ENCODE results near the gene NEK5. TPM values are rescaled to one million over a fixed set of nuclear protein-coding genes. Genes with fewer than 3 reads are reported as not detected.

Gene NEK5
- total RNA-seq, 1 donor from 2014 or later = not detected

DNA sequence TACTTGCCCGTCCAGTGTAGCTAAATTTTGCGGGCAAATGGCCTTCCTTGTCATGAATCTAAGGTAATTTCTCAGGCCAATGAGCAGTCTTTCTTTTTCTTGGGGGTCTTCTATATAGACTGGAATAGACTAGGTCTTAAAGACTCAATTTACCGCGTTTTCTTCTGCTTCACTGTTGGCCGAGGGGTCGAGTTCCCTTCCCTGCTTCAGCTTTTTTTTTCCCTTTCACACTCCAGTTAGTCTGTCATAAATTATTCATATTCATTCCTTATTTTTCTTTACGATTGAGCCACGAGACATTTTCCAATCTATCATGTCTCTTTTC is 116.4 kb downstream of the NEK5 start:
- ChIA-PET POLR2A (interaction anchor here (0.8 to 1.6 kb wide), 6 partner anchors 12 to 605 kb away, joined by 3 to 8 read pairs (median 4); partner anchors contain the start of genes INTS6, NEK3 and UTP14C), CTCF (interaction anchor here (0.7 to 0.9 kb wide), 2 partner anchors 147 to 438 kb away, joined by 3 read pairs; partner anchors contain the start of gene VPS36)
- no peak for DNase-seq
- peaks cover 20% of the 10 kb centered on the region for H3K4me1 Mint-ChIP-seq
- TF ChIP-seq, protein P1, sequence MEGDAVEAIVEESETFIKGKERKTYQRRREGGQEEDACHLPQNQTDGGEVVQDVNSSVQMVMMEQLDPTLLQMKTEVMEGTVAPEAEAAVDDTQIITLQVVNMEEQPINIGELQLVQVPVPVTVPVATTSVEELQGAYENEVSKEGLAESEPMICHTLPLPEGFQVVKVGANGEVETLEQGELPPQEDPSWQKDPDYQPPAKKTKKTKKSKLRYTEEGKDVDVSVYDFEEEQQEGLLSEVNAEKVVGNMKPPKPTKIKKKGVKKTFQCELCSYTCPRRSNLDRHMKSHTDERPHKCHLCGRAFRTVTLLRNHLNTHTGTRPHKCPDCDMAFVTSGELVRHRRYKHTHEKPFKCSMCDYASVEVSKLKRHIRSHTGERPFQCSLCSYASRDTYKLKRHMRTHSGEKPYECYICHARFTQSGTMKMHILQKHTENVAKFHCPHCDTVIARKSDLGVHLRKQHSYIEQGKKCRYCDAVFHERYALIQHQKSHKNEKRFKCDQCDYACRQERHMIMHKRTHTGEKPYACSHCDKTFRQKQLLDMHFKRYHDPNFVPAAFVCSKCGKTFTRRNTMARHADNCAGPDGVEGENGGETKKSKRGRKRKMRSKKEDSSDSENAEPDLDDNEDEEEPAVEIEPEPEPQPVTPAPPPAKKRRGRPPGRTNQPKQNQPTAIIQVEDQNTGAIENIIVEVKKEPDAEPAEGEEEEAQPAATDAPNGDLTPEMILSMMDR (IDR thresholded peaks at IDR 0.05) = no peak
- peaks cover 16% of the 10 kb centered on the region for H3K27me3 Mint-ChIP-seq
- H3K36me3 Mint-ChIP-seq (ENCODE audit: low read depth) = peaks cover 26% of the 10 kb centered on the region
- ATAC-seq (ENCODE audit: low read depth) = no peak
- peak overlapping the region; percentile 89 for H3K27ac Mint-ChIP-seq
- H3K4me3 Mint-ChIP-seq = peak overlapping the region; percentile 99
- intact Hi-C loops (cut with micrococcal nuclease) = loop anchor here (1.0 to 2.0 kb wide), 9 partner anchors 147 to 640 kb away; partner anchors contain the start of genes CKAP2, INTS6, NEK3 and SUGT1
- H3K9me3 Mint-ChIP-seq = no peaks in the 10 kb centered on the region

DNA sequence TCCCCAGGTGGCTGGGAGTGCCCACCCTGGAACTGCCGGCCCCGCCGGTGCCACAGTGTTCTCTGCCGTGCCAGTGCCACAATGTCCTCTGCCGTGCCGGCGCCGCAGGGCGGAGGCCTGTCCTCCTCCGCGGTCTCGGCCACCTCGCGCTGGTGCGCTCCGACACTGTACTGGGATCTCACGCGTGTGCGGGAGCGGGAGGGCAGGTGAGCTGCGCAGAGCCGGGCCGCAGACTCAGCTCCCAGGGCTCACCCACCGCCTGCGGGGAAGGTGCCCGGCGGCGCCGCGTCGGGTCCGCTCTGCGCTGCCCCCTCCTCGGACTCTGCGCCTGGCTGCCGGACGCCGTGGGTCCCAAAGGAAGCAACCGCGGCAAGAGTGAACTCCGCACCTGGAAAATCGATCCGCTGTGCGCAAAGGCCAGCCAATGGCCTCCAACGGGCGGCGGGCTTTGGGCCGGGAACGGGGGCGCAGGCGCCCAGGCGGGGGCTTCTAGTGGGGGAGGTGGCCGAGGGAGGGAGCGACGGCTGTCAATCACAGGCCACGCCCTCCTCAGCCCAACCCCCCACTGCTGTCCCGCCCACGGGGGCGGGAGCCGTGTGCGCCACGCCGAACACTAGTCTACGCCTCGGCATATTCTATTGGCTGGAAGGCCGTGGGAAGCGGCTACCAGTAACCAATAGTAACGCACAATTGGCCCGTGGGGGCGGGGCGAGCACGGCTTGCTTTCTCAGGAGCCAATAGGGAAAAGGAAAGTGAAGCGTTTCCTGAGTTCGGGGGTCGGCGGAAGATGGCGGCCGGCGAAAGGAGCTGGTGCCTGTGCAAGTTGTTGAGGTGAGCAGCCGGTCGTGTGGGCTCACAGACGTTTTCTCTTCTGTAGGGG is 117.0 kb downstream of the NEK5 start, which contains the start of gene ALG11:
Gene ALG11, plus strand, starts transcription at position 767 of the 880 bp plus-strand sequence. Its CDS starts 21 bp downstream, at position 788.
- peak within 1 kb of the TSS; percentile 99 for H3K4me3 Mint-ChIP-seq
- ChIA-PET POLR2A (interaction anchor here (0.8 to 1.6 kb wide), 6 partner anchors 12 to 605 kb away, joined by 3 to 8 read pairs (median 4); partner anchors contain the start of genes INTS6, NEK3 and UTP14C), CTCF (interaction anchor here (0.7 to 0.9 kb wide), 2 partner anchors 148 to 439 kb away, joined by 3 read pairs; partner anchors contain the start of gene VPS36)
- no peaks in the 10 kb centered on the region for H3K9me3 Mint-ChIP-seq
- peak within 1 kb of the TSS; percentile 89 for H3K27ac Mint-ChIP-seq
- peaks cover 16% of the 10 kb centered on the region for H3K27me3 Mint-ChIP-seq
- peaks cover 19% of the 10 kb centered on the region for H3K4me1 Mint-ChIP-seq
- TF ChIP-seq, protein P1 (IDR thresholded peaks at IDR 0.05) = no peak
- intact Hi-C loops (cut with micrococcal nuclease) = loop anchor here (1.0 to 2.0 kb wide), 9 partner anchors 147 to 640 kb away; partner anchors contain the start of genes CKAP2, INTS6, NEK3 and SUGT1
- ATAC-seq (ENCODE audit: low read depth) (peak; percentile 99), DNase-seq (peak; percentile 98)
- H3K36me3 Mint-ChIP-seq (ENCODE audit: low read depth) = peaks cover 20% of the 10 kb centered on the region

DNA sequence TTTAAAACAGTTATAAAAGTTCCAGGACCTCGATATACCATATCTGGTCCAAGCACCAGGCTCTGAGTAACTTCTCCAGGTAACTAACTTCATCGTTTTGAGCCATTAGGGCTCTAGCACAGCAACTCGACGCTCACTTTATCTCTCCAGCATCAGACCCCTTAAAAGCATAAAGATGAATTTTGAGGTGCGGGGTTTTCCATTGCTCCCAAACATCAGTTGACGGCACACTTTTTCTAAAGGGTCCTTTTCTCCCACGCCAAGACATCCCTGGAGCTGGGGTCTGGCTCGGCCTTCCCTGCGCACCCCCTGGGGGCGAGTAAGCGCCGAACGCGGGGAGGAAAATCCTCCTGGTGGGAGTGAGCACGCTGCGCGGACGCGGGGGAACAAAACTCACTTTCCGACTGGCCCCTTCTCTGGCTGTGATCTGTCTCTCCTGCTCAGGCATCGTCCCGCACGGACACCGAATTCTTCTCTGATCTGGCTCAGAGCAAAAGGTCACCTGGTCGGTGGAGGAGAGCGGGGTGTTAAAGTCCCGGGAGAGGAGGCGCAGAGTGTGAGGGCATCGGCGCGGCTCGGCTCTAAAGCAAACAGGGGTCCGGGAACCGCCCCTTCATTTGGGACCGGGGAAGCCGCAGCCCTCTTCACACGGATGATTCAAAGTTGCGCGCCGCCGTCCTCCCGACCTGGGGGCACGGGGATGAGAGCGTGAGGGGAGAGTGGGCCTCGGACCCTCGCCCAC is 117.8 kb downstream of the NEK5 start, which contains the start of gene ATP7B:
Gene ATP7B, minus strand, starts transcription at position 561 of the 742 bp plus-strand sequence. Its CDS starts 113 bp downstream, at position 448.
- ChIA-PET POLR2A (interaction anchor here (1.6 kb wide), 1 partner anchor 558 kb away, joined by 5 read pairs; the partner anchor contains the start of gene INTS6), CTCF (no interaction called here)
- peak within 1 kb of the TSS; percentile 89 for H3K27ac Mint-ChIP-seq
- H3K4me1 Mint-ChIP-seq = peaks cover 19% of the 10 kb centered on the region
- intact Hi-C loops (cut with micrococcal nuclease) = no loop called here
- H3K27me3 Mint-ChIP-seq = peaks cover 20% of the 10 kb centered on the region
- ATAC-seq (ENCODE audit: low read depth) (no peak), DNase-seq (no peak)
- TF ChIP-seq, protein P1 (IDR thresholded peaks at IDR 0.05) = no peak
- no peaks in the 10 kb centered on the region for H3K9me3 Mint-ChIP-seq
- peaks cover 13% of the 10 kb centered on the region for H3K36me3 Mint-ChIP-seq (ENCODE audit: low read depth)
- peak within 1 kb of the TSS; percentile 99 for H3K4me3 Mint-ChIP-seq

DNA sequence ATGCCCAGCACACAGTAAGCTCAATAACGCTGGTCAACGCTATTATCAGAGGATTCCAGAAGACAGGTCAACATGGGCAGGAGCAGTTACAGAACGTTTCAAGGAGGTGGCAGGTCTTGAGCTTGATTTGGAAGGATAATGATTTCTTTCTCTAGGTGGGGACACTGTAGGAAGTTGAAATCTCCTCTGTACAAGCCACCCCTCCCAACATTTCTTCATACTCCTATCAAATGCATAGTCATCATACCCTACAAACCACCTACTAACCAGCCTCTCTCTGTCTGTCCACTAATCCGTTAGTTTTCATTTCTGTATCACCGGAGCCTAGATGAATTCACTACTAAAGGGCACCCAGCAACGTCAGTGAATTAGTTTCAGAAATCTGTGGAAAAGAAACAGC is 118.9 kb downstream of the NEK5 start:
- Mint-ChIP-seq H3K4me1 (peaks cover 19% of the 10 kb centered on the region), H3K27ac (no peak overlapping the region), H3K9me3 (no peaks in the 10 kb centered on the region), H3K4me3 (peak overlapping the region; percentile 44), H3K36me3 (ENCODE audit: low read depth) (peaks cover 7% of the 10 kb centered on the region), H3K27me3 (peaks cover 20% of the 10 kb centered on the region)
- ChIA-PET CTCF (no interaction called here), POLR2A (no interaction called here)
- ATAC-seq (ENCODE audit: low read depth) (no peak), DNase-seq (no peak)
- TF ChIP-seq, protein P1 (IDR thresholded peaks at IDR 0.05) = no peak
- intact Hi-C loops (cut with micrococcal nuclease) = loop anchor here (5.0 kb wide), 1 partner anchor 568 kb away; no protein-coding TSS in a partner anchor
